ENCODE data around the gene EP400.

Gene EP400

GRCh38 chr12:132125736-132126135, 176.0 kb downstream of the EP400 start:
- no peak for DNase-seq (ENCODE audit: low spot score)
- H3K27me3 ChIP-seq (ENCODE audit: control insufficient read depth in 3 of 3, insufficient read depth in 3 of 3, low read depth in 1 of 3, low read length in 3 of 3) = peaks cover 0 to 2% (median 0%) of the 10 kb centered on the region in 3 experiments
- H2BK5ac ChIP-seq (ENCODE audit: low read length) = no peak overlapping the region
- no peak overlapping the region for H2AFZ ChIP-seq (ENCODE audit: low read length)
- no peak overlapping the region for H2BK120ac ChIP-seq (ENCODE audit: low read depth, low read length)
- H2BK15ac ChIP-seq (ENCODE audit: low read length) = no peak overlapping the region
- H3K9me3 ChIP-seq (replicated peaks in 1 of 2; ENCODE audit: control insufficient read depth in 2 of 2, insufficient read depth in 1 of 2, low read depth in 1 of 2, low read length in 2 of 2) = peaks cover 25 to 27% of the 10 kb centered on the region in 2 donors
- no peak overlapping the region for H3K4ac ChIP-seq (ENCODE audit: low read length)
- no peak overlapping the region for H4K91ac ChIP-seq (ENCODE audit: low read depth, low read length, poor library complexity)
- no peaks in the 10 kb centered on the region for H3K4me1 ChIP-seq (ENCODE audit: control insufficient read depth in 2 of 2, insufficient read depth in 1 of 2, low read depth in 1 of 2, low read length in 2 of 2)
- no peak overlapping the region for H3K18ac ChIP-seq (ENCODE audit: low read length)
- H3K4me2 ChIP-seq (ENCODE audit: insufficient read depth, low read length, poor library complexity, severe bottlenecking) = no peak overlapping the region
- no peak overlapping the region for H3K27ac ChIP-seq (replicated peaks; ENCODE audit: low read length)
- peaks cover 41 to 86% of the 10 kb centered on the region in 2 donors for H3K36me3 ChIP-seq (replicated peaks in 1 of 2; ENCODE audit: control insufficient read depth in 2 of 2, insufficient read depth in 2 of 2, low read length in 2 of 2)
- H2BK12ac ChIP-seq (ENCODE audit: low read length) = peak overlapping the region; percentile 58
- H3K14ac ChIP-seq (ENCODE audit: low read length) = peak overlapping the region; percentile 56
- peaks cover 2% of the 10 kb centered on the region for H3K79me1 ChIP-seq (ENCODE audit: low read depth, low read length)
- no CpG with 5 or more reads among the region's 12 CpGs for WGBS, 2 donors (ENCODE audit: extremely low coverage in 2 of 2, insufficient read length in 2 of 2, insufficient replicate concordance in 1 of 2)
- no peak overlapping the region for H3K9ac ChIP-seq (ENCODE audit: low read depth, low read length, poor library complexity)
- peak overlapping the region in 1 of 2 donors; percentile 25 for H3K4me3 ChIP-seq (ENCODE audit: low read length in 2 of 2)
- H4K8ac ChIP-seq (ENCODE audit: low read depth, low read length) = peak overlapping the region; percentile 17
- H2AK5ac ChIP-seq (ENCODE audit: low read depth, low read length) = no peak overlapping the region
- peak overlapping the region; percentile 85 for H3K23ac ChIP-seq (ENCODE audit: low read depth, low read length, poor library complexity)

DNA sequence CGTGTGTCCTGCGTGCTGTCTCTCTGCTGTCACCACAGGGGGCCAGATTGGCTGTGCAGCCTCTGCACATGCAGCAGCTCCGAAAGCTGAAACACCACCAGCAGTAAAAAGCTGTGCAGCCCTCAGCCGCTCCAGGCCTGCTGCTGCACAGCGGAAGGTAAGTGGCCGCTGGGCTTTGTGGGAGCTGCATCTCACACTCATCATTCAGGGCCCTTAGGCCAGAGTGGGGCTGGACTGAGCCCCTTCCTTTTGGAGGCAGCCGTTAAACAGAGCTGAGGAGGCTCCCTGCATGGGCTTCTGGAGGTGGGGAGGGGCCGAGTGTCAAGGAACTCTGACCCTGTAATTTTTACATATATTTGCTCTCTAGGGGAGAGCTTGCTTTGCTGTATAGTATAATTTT, 177.3 kb downstream of the EP400 start:
- Histone ChIP-seq H3K79me1 (ENCODE audit: low read depth, low read length) (peaks cover 3% of the 10 kb centered on the region), H3K4ac (ENCODE audit: low read length) (no peak overlapping the region), H3K4me1 (ENCODE audit: control insufficient read depth in 2 of 2, insufficient read depth in 1 of 2, low read depth in 1 of 2, low read length in 2 of 2) (no peaks in the 10 kb centered on the region), H3K9ac (ENCODE audit: low read depth, low read length, poor library complexity) (no peak overlapping the region), H3K4me2 (ENCODE audit: insufficient read depth, low read length, poor library complexity, severe bottlenecking) (no peak overlapping the region), H2BK12ac (ENCODE audit: low read length) (no peak overlapping the region), H2BK5ac (ENCODE audit: low read length) (no peak overlapping the region), H3K27ac (replicated peaks; ENCODE audit: low read length) (no peak overlapping the region), H3K27me3 (ENCODE audit: control insufficient read depth in 3 of 3, insufficient read depth in 3 of 3, low read depth in 1 of 3, low read length in 3 of 3) (peaks cover 0 to 2% (median 0%) of the 10 kb centered on the region in 3 experiments), H3K9me3 (replicated peaks in 1 of 2; ENCODE audit: control insufficient read depth in 2 of 2, insufficient read depth in 1 of 2, low read depth in 1 of 2, low read length in 2 of 2) (peaks cover 25 to 27% of the 10 kb centered on the region in 2 donors), H2AK5ac (ENCODE audit: low read depth, low read length) (no peak overlapping the region), H2BK15ac (ENCODE audit: low read length) (no peak overlapping the region), H3K14ac (ENCODE audit: low read length) (no peak overlapping the region), H3K4me3 (ENCODE audit: low read length in 2 of 2) (peak overlapping the region in 1 of 2 donors; percentile 40), H2BK120ac (ENCODE audit: low read depth, low read length) (no peak overlapping the region), H3K23ac (ENCODE audit: low read depth, low read length, poor library complexity) (no peak overlapping the region), H4K91ac (ENCODE audit: low read depth, low read length, poor library complexity) (no peak overlapping the region), H4K8ac (ENCODE audit: low read depth, low read length) (no peak overlapping the region), H3K18ac (ENCODE audit: low read length) (no peak overlapping the region), H3K36me3 (replicated peaks in 1 of 2; ENCODE audit: control insufficient read depth in 2 of 2, insufficient read depth in 2 of 2, low read length in 2 of 2) (peaks cover 36 to 75% of the 10 kb centered on the region in 2 donors), H2AFZ (ENCODE audit: low read length) (no peak overlapping the region)
- no CpG with 5 or more reads among the region's 8 CpGs for WGBS, 2 donors (ENCODE audit: extremely low coverage in 2 of 2, insufficient read length in 2 of 2, insufficient replicate concordance in 1 of 2)
- DNase-seq (ENCODE audit: low spot score) = no peak

GRCh38 chr12:132129007-132129406, 179.3 kb downstream of the EP400 start:
- Histone ChIP-seq H3K36me3 (replicated peaks in 1 of 2; ENCODE audit: control insufficient read depth in 2 of 2, insufficient read depth in 2 of 2, low read length in 2 of 2) (peaks cover 32 to 57% of the 10 kb centered on the region in 2 donors), H2BK12ac (ENCODE audit: low read length) (no peak overlapping the region), H3K4me1 (ENCODE audit: control insufficient read depth in 2 of 2, insufficient read depth in 1 of 2, low read depth in 1 of 2, low read length in 2 of 2) (no peaks in the 10 kb centered on the region), H3K4ac (ENCODE audit: low read length) (no peak overlapping the region), H3K18ac (ENCODE audit: low read length) (no peak overlapping the region), H2BK120ac (ENCODE audit: low read depth, low read length) (no peak overlapping the region), H2BK15ac (ENCODE audit: low read length) (no peak overlapping the region), H4K91ac (ENCODE audit: low read depth, low read length, poor library complexity) (no peak overlapping the region), H2AFZ (ENCODE audit: low read length) (no peak overlapping the region), H4K8ac (ENCODE audit: low read depth, low read length) (no peak overlapping the region), H3K9me3 (replicated peaks in 1 of 2; ENCODE audit: control insufficient read depth in 2 of 2, insufficient read depth in 1 of 2, low read depth in 1 of 2, low read length in 2 of 2) (peaks cover 24 to 27% of the 10 kb centered on the region in 2 donors), H3K9ac (ENCODE audit: low read depth, low read length, poor library complexity) (no peak overlapping the region), H3K4me3 (ENCODE audit: low read length in 2 of 2) (no peak overlapping the region), H3K27ac (replicated peaks; ENCODE audit: low read length) (no peak overlapping the region), H3K4me2 (ENCODE audit: insufficient read depth, low read length, poor library complexity, severe bottlenecking) (no peak overlapping the region), H3K27me3 (ENCODE audit: control insufficient read depth in 3 of 3, insufficient read depth in 3 of 3, low read depth in 1 of 3, low read length in 3 of 3) (peaks cover 0 to 2% (median 0%) of the 10 kb centered on the region in 3 experiments), H3K14ac (ENCODE audit: low read length) (no peak overlapping the region), H3K23ac (ENCODE audit: low read depth, low read length, poor library complexity) (no peak overlapping the region), H2AK5ac (ENCODE audit: low read depth, low read length) (no peak overlapping the region), H2BK5ac (ENCODE audit: low read length) (no peak overlapping the region), H3K79me1 (ENCODE audit: low read depth, low read length) (peaks cover 4% of the 10 kb centered on the region)
- WGBS, 2 donors (ENCODE audit: extremely low coverage in 2 of 2, insufficient read length in 2 of 2, insufficient replicate concordance in 1 of 2) = no CpG with 5 or more reads among the region's 3 CpGs
- DNase-seq (ENCODE audit: low spot score) = no peak

DNA sequence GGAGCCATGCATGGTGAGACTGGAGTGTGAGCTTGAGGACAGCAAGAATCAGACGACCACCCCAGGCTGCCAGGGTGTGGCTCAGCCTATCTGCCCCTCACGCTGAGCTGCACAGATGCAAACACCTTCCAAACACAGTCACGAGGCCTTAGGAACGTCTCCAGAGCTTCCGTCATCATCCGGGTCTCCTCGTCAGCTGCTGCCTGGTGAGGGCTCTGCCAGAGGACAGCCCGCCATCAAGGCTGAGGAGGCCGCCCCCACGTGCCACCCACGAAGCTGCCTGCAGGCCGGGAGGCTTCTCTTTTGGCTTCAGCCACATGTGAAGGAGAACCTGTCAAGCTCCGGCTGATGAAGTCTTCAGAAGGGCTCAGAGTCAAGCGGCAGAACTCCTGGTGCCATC, 180.9 kb downstream of the EP400 start:
- Histone ChIP-seq H3K4me1 (ENCODE audit: control insufficient read depth in 2 of 2, insufficient read depth in 1 of 2, low read depth in 1 of 2, low read length in 2 of 2) (no peaks in the 10 kb centered on the region), H3K14ac (ENCODE audit: low read length) (no peak overlapping the region), H3K9ac (ENCODE audit: low read depth, low read length, poor library complexity) (no peak overlapping the region), H3K27ac (replicated peaks; ENCODE audit: low read length) (no peak overlapping the region), H2BK15ac (ENCODE audit: low read length) (no peak overlapping the region), H3K4me3 (ENCODE audit: low read length in 2 of 2) (no peak overlapping the region), H2AK5ac (ENCODE audit: low read depth, low read length) (no peak overlapping the region), H2BK120ac (ENCODE audit: low read depth, low read length) (no peak overlapping the region), H2AFZ (ENCODE audit: low read length) (no peak overlapping the region), H4K8ac (ENCODE audit: low read depth, low read length) (no peak overlapping the region), H3K18ac (ENCODE audit: low read length) (peak overlapping the region; percentile 11), H3K36me3 (replicated peaks in 1 of 2; ENCODE audit: control insufficient read depth in 2 of 2, insufficient read depth in 2 of 2, low read length in 2 of 2) (peaks cover 22 to 42% of the 10 kb centered on the region in 2 donors), H3K4ac (ENCODE audit: low read length) (no peak overlapping the region), H3K27me3 (ENCODE audit: control insufficient read depth in 3 of 3, insufficient read depth in 3 of 3, low read depth in 1 of 3, low read length in 3 of 3) (peaks cover 0 to 1% (median 0%) of the 10 kb centered on the region in 3 experiments), H3K23ac (ENCODE audit: low read depth, low read length, poor library complexity) (no peak overlapping the region), H2BK12ac (ENCODE audit: low read length) (no peak overlapping the region), H3K79me1 (ENCODE audit: low read depth, low read length) (peaks cover 2% of the 10 kb centered on the region), H3K9me3 (replicated peaks in 1 of 2; ENCODE audit: control insufficient read depth in 2 of 2, insufficient read depth in 1 of 2, low read depth in 1 of 2, low read length in 2 of 2) (peaks cover 17 to 27% of the 10 kb centered on the region in 2 donors), H3K4me2 (ENCODE audit: insufficient read depth, low read length, poor library complexity, severe bottlenecking) (no peak overlapping the region), H4K91ac (ENCODE audit: low read depth, low read length, poor library complexity) (no peak overlapping the region), H2BK5ac (ENCODE audit: low read length) (no peak overlapping the region)
- DNase-seq (ENCODE audit: low spot score) = no peak
- no CpG with 5 or more reads among the region's 14 CpGs for WGBS, 2 donors (ENCODE audit: extremely low coverage in 2 of 2, insufficient read length in 2 of 2, insufficient replicate concordance in 1 of 2)
